GM19035 (cell line): Measurements from ENCODE around the gene UNC45B.
A peak's percentile ranks its signal among the peaks of the same experiment; 100 is the strongest.
"Not testable (repeated sequence)": the region's sequence is repeated elsewhere in the genome, so short reads cannot be mapped to it uniquely, and the experiment has no call there.

ENCODE experiments used
- ATAC-seq: cut with Tn5 transposase; IDR thresholded peaks from one replicate; pipeline ENCODE4 v1.9.1; 2021; ENCODE audit not compliant: unreplicated experiment

The UNC45B gene

DNA sequence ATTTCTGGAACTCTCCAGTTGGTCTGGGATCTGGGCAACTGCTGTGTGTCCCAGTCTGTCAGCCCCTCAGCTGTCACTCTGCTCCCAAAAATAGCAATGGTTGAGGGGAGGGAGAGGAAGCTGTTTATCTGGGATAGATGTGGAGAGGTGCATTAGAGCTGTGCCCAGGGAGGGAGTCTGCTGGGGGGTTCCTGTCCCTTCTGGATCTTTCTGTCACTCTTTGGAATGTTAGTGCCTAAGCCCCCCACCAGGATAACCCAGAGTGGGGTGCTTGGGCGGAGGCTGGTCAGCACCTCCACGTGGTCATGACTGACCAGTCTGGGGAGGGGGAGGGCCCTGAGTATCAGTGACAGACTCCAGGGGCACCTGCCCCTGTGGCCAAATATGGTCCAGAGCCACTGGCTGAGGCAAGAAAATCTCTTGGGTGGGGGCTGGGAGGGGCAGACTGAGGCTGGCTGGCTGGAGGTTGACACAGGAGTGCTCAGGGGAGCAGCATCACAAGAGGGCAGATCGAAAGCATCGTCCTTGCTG is at the start of gene UNC45B:
UNC45B (plus strand) TSS at position 443 of the 531 bp plus-strand sequence. CDS start 447 bp downstream, outside the sequence.
- no peak for ATAC-seq

- ATAC-seq = no peak
These were observed 47.7 kb upstream of the UNC45B start for GRCh38 chr17:35099908-35100307.

- no peak for ATAC-seq
These were observed 46.6 kb upstream of the UNC45B start for GRCh38 chr17:35101036-35101435.

GRCh38 chr17:35101725-35102124 is 45.9 kb upstream of the UNC45B start:
- ATAC-seq = no peak

GRCh38 chr17:35103271-35103670 is 44.3 kb upstream of the UNC45B start:
- ATAC-seq = no peak

DNA sequence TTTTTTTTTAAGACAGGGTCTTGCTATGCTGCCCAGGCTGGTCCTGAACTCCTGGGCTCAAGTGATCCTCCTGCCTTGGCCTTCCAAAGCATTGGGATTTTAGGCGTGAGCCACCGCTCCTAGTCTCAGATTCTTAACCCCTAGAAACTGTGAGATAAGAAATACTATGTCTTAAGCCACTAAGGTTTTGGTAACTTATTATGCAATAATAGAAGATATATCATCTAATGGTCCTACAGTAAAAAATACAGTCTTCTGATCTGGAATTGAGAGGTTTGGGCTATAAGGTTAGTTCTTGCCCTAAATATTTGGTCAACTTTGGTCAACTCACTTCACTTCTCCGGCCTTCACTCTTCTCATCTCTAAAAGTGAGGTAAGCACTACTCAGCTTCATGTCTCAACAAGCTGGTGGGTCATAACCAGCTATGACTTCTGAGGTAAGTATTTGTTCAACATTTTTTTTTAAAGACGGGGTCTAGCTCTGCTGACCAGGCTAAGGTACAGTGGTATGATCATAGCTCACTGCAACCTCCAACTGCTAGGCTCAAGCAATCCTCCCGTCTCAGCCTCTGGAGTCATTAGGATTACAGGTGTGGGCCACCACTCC is 42.7 kb upstream of the UNC45B start:
- ATAC-seq = no peak

DNA sequence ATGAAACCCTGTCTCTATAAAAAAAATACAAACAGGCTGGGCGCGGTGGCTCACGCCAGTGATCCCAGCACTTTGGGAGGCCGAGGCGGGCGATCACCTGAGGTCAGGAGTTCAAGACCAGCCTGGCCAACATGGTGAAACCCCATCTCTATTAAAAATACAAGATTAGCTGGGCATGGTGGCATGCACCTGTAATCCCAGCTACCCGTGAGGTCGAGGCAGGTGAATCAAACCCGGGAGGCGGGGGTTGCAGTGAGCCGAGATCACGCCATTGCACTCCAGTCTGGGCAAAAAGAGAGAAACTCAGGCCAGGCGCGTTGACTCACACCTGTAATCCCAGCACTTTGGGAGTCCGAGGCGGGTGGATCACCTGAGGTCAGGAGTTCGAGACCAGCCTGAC is 36.8 kb upstream of the UNC45B start:
- ATAC-seq = not testable (repeated sequence)

- ATAC-seq = no peak
These were observed 30.8 kb upstream of the UNC45B start for GRCh38 chr17:35116845-35117244.

DNA sequence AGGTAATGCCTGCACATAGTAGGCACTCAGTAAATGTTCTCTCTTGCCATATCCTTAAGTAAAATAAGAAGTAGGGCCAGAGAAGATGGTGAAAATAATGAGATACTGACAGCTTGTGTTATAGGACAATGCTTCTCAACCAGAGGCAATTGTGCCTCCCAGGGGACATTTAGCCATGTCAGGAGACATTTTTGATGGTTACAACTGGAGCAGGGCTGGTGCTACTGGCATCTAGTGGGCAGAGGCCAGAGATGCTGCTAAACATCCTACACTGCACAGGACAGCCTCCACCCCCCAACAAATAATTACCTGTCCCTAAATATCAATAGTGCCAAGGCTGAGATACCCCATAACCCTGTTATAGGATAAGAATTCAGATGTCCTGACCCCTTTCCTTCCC is 29.6 kb upstream of the UNC45B start:
- ATAC-seq = no peak

DNA sequence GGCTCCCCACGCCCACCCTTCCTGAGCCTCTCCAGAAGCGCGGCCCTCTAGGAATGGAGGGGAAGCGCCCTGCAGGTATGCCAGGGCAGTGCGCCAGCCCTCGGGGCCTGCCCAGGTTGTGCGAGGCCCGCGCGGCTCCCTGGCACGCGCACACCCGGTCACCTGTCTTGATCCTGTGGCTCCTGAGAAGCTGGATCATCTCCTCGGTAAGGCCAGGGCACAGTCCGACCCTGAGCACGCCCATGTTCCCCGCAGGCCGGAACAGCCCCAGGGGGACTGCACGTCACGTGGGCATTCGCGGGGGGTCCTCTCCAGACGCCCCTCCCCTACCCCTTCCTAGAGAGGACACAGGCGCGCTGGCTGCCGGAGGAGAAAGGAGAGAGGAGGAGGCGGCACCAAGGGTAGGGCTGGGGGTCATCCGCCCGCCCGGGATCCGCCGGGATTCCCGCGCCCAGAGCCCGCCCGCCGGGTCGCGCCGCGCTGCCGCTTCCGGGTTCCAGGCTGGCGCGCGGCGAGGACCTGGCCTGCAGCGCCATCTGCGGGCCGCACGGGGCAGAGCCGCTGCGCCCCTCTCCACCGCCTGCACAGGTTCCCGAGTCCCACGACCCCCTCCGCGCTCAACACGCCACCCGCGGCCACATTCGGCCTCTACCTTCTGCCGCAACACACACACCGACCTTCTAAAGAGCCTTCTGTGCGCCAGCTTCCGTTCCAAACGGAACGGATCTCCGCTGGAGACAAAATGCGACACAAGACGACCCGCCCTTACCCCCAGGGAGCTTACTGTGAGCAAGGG is 28.0 kb upstream of the UNC45B start, which contains the start of gene RAD51D:
RAD51D (minus strand) TSS at position 491 of the 796 bp plus-strand sequence; CDS start at position 244, 247 bp downstream.
- peak; percentile 77 for ATAC-seq

- ATAC-seq = no peak
These were observed 26.3 kb upstream of the UNC45B start, which contains the start of gene FNDC8 for GRCh38 chr17:35121315-35121714. FNDC8 (plus strand) TSS chr17:35121615; CDS start chr17:35121694, 79 bp downstream.

DNA sequence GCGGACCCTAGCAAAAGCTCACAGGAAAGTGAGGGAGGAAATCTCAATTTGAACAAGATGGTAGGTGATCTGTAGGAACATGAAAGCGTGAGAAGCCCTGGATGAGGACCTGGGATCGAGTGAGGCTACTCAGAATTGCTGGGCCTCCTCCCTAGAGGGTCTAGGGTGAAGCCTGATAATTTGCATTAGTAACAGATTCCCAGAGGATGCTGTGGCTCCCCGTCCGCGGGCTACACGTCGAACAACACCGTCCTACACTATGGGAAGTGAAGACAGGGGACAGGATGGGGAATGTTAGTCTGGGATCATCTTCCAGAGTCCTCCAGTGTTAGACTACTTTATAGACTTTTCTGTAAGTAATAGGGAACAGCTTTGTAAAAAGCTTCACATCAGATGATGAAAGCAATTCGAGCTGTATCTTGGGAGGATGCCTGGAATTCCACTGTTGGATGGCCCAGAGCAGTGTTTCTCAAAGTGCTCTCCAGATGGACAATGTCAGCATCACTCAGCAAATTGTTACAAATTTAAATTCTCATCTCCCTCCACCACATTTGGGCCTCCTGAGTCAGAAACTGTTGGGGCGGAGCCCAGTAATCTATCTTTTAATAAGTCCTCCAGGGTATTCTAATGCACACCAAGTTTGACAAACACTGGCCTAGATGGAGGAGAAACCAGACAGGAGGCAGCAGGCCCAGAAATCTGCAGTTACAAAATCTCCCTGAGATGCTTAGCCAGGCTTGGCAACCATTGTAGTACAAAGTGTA is 19.7 kb upstream of the UNC45B start:
- no peak for ATAC-seq

DNA sequence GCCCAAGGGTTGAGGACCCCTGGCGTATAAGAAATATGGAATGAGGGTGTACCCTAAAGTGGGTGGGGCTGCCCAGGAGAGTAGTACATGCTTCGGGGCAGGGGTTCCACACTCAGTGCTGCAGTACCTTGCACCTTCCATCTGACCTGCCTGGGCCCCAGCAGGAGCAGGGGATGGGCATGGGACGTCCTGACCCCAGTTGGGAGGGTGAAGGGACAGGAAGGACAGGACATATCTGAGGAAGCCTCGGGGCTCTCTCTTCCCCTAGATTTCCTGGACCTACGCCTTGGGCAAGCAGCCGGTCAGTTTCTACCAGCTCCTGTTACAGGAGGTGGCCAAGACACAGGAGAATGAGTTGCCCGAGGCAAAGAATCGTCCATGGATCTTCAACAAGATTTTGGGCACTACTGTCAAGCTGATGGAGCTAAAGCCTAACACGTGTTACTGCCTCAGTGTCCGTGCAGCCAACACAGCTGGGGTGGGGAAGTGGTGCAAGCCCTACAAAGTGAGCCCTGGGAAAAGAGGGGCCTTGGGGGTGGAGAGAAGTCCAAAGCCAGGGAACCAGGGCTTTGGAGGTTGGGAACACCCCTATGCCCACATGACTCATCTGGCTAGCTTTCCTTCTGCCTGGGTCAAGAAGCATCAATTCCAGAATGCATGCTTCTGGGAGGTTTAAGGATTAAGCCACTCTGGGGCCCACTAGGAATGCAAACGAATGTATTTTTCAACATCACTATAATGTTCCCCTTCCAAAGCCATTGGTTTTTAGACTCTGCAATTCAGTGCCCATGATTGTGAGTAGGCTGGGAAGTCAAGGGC is 18.3 kb upstream of the UNC45B start:
- ATAC-seq = no peak

GRCh38 chr17:35129973-35130351 is 17.7 kb upstream of the UNC45B start:
- ATAC-seq = no peak

- ATAC-seq = no peak
These were observed 17.2 kb upstream of the UNC45B start for GRCh38 chr17:35130392-35130791.

DNA sequence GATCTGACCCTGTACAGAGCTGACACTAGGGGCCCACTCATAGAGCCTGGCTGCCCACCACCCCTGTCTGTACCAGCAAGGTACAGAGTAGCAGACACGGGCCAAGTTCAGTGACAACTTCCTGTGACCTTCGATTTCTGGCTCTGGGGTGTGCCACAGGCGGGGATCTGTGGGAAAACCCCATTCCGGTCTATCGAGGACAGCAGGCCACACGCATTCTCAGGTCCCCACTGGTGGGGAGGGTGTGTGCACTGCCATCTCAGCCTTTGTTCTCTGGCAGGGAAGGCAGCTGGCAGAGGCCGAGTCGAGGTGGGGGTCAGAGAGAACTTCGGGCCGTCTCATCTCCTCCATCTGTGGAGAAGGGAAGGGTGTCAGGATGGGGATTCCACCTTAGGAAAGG is 15.5 kb upstream of the UNC45B start:
- ATAC-seq = no peak

GRCh38 chr17:35132816-35133550 is 14.6 kb upstream of the UNC45B start:
- no peak for ATAC-seq

DNA sequence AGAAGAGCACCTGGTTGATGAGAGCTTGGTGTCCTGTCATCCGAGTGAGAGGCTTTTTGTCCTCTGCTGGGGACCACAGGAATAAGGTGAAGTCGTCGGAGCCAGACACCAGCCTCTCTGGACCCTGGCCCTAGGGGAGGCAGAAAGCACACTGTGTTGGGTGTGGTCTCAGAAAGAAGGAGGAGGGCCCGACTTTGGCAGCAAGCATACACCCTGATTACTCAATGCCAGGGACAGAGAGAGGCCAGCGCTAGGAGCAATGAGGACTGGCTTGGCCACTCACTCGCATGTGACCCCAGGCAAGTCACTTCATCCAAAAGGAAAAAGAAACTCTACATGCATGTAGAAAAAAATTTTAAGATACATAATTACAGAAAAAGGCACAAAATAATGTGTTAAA is 12.3 kb upstream of the UNC45B start:
- no peak for ATAC-seq

DNA sequence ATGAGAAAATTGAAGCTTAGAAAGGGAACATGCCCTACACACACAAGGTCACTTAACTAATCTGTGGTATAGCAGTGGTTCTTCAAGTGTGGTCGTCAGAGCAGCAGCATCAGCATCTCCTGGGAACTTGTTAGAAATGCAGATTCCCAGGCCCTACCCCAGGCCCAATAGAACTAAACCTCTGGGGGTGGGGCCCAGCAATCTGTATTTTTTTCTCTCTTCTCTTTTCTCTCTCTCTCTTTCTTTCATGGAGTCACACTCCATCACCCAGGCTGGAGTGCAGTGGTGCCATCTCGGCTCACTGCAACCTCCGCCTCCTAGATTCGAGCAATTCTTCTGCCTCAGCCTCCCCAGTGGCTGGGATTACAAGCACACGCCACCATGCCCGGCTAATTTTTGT is 9.4 kb upstream of the UNC45B start:
- no peak for ATAC-seq
